Stimulated activated CD4-positive, alpha-beta T cell treated with anti-CD3 and anti-CD28 coated beads, TNF-alpha, amount 100 ng/mL, for 48 hours (primary cell): ENCODE data around the gene OSBP2.

ENCODE experiments used
- DNase-seq, 3 donors: peaks; one replicate each; pipeline ENCODE4 v3.0.0-alpha.2; 2020; ENCODE audit warnings: low read depth in 3 of 3

Gene OSBP2

DNA sequence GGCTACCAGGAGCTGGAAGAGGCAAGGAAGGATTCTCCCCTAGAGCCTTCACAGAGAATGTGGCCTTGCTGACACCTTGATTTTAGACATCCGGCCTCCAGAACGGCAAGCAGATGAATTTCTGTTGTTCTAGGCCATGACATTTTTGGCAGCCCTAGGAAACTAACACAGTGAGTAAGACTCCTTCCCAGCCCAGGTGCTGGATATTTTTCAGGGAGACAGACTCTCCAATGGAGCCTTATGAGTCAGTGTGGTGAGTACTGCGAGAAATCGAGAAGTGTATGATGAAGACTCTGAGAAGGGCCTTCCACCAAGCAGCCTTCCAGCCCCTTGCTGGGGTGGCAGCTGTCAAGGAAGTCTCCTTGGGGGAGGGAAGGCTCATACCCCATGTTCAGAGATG lies 114.4 kb downstream of the OSBP2 start:
- DNase-seq, result no peak

DNA sequence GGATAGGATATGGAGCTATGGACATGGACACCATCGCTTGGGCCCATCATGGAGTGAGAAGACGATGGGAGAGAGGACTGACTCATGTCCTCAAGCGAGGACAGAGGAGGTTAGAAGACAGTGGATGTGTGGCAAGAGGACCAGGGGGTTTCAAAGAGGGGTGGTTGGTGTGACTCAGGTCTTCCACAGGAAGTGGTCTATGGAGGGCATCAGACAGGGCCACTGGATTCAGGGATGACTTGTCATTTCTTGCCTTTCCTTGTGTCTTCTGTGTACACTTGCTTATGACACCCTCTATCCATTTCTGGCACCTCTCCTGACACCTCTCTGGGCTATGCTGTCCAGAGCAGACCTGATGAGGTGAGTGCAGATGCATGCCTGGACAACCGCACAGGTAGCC lies 115.4 kb downstream of the OSBP2 start:
- no peak for DNase-seq

DNA sequence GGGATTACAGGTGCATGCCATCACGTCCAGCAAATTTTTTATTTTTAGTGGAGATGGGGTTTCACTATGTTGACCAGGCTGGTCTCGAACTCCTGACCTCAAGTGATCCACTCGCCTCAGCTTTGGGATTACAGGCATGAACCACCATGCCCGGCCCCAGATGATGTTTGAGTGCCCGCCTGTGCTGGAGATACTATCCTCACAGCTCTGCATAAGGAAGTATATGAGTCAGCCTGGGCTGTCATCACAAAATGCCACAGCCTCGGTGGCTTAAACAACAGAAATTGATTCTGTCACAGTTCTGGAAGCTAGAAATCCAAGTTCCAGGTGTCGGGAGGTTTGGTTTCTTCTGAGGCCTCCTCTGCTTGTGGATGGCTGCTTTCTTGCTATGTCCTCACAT lies 119.3 kb downstream of the OSBP2 start:
- no peak for DNase-seq

DNA sequence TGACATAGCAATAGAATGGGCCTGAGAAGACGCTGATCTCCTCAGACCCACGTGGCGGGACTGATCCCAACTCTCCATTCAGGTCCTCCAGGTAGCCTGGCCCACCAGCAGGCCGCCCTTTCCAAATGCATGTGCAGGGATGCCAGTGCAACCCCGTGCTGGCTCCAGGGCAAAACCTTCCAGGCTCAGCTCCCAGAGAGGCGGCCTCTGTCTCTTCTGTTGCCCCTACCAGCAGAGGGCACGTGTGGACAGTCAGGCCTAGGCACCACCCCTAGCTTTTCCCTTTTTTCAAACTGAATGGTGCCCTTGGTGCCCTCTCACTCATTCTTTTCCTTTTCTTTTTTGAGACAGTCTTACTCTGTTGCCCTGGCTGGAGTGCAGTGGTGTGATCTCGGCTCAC lies 121.7 kb downstream of the OSBP2 start:
- DNase-seq, result no peak

DNA sequence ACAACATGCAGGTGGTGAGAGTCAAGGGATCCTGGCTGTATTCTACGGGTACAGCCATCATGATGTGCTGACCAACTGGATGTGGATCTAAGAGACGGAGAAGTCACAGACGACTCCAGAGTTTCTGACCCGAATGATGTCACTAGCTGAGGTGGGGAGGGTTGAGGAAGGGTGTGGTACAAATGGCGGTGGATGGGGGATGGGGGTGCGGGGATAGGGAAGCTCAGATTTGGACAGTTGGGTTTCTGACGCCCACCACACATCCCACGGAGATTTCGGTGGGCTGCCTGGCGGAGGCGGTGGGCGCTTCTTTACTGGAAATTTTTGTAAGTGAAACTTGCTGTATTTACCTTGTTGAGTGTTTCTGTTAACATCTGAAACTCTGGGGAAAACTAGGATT lies 126.7 kb downstream of the OSBP2 start:
- no peak for DNase-seq

DNA sequence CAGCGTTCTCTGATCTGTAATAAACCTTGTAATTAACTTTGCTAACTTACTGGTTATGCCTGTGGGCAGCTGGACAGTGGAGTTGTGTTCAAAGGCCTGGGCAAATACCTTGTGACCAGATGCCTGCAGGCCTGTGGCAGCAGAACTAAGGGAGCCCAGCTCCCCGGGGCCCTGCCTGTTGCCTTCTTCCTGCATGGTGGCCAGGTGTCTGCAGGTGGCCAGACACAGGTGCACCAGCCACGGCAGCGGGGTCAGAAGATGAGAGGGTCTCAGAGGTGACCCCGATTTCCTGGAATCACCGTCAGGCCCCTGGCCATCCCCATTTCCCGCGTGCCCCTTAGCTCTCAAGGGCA lies 127.2 kb downstream of the OSBP2 start:
- DNase-seq, result no peak

DNA sequence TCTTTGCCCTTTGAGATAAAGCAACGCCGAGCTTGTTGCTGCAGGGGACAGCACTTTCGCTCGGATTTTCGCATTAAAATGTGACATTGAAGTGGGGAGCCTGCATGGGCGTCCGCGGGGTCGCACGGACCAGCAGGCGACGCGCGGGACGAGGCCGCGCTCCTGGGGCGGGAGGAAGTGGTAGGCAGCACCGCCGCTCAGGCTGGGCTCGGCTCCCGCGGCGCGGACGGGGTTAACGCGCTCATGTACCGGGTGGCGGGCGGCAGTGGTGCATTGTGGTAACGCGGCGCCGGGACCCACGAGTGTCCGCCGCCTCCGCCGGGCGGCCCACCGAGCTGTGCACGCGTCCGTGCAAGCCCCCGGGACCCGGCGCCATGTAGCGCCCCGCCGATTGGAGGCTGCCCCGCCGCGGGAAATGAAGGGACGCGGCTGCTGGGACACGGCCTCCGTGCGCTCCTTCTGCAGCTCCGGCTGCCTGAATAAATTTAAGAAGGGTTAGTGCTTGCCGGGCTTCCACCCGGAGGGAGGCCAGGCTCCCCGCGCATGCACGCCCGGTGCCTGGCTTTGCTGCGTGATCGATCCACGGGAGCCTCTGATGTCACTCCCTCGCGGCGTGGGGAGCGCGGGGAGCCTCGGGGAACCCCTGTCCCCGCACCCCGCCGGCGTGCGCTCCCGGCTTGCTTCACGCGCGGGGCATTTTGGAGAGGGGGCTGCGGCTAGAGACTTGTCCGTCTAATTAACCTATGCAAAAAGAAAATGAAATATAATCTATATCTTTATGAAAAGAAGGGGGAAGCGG lies 127.7 kb downstream of the OSBP2 start:
- DNase-seq, result no peak

DNA sequence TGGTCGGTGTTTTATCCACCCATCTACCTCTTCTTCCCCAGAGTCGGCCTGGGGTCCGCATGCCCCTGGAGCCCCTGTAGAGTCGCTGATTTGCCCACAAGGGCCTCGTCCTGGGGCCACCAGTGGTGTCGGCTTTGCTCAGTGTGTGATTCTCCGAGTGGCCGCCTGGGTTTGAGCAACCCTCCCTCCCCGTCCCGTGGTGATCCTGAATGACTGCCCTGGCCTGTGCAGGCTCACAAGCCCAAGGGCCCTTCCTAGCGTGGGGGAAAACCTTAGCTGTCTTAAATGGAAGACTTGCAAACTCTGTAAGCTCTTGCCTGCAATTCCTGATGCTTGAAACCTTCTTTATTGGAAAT lies 128.3 kb downstream of the OSBP2 start:
- DNase-seq, result no peak

DNA sequence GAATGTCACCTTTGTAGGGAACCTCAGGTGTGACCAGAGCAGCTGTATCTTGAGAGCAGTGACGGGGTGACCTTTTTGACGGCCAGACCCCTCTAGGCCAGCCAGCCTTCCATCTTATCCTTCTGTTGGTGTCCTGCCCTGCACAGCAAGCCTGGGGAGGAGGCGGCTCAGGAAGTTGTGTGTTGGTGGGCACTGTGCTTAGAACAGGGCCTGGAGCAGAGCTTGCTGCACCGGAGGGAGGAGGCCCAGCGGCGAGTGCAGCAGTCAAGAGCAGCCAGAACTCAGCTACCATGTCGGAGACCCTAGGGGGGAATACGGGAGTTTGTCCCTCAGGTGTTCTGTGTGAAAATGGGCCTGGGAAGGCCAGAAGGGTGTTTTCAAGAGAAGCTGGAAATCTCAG lies 129.4 kb downstream of the OSBP2 start:
- DNase-seq, result no peak

DNA sequence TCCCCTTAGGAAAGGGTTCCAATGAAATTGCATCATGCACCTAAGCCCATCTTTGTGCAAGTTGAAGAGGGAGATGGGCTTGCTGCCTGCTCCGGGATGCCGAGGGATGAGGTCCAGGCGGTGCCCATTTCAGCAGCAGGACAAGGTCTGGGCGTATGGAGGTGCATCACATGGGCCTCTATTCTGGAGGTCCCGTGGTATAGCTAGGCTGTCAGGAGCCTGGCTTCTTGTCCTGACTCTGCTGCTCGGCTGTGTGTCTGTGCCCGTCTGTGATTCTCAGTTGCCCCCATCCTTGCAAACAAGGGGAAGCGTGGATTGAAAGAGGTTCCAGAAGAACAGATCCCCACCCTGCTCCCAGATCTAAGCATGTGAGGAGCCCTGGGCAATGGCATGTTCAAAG lies 130.0 kb downstream of the OSBP2 start:
- DNase-seq, result no peak

DNA sequence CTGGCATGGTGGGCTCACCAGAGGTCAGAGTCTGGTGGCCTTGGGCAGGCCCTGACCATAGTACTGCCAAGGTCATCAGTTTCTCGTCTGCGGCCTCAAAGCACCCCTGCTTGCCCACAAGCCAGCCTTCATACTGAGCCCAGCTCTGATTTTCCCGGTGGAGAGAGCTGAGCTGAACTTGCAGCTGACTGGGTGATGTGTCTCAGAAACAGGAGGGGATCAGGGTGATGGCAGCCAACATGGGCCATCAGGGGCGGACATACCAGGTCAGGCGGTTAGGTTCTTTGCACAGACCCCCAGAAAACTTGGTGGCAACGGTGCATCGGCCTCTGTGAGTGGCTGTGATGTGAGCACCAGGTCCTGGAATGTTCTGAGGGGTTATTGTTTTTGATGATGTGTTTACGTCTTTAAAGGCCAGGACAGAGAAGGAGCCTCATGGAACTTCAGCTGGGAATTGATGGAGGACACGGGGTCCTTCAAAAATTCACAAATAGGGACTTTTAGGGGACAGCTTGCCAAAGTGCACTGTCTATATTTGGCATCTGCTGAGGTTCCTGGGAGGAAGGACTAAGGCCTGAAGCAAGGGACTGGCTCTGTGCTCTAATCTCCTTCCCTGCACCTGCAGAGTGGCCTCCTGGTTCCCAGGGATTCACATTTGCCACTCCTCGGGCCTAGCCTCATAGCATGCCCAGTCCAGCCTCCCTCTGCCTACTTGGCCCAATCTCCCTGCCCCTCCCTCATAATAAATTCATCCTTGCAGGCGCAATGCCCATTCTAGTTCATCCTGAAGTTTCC lies 131.2 kb downstream of the OSBP2 start:
- no peak for DNase-seq

DNA sequence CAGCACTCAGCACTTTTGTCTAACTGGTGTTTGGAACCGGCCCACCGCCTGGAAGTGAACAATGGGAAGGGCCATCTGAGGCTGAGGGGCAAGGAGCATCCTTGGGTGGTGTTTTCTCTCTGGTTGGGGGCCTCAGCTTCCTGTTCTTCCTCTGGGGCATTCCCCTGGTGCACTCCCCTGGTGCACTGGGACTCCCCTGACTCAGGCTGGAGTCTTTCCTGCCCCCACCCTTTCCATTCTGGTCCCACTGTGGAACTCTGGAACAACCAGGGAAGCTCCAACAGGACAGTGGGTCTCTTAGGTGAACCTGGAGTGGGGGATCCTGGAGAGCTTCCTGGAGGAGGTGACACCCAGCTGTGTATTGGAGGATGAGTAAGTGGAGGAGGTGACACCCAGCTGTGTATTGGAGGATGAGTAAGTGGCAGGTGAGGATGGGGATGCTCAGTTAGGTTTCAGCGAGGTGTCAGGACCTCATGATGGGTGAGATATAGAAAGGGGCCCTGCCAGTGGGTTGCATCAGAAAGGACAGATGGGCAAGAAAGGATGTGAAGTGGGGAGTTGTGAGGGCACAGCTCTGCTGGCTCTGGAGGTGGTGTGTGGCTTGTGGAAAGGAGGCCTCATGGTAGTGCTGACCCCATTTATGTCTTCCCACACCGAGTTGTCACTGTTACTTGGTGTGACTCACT lies 132.1 kb downstream of the OSBP2 start:
- no peak for DNase-seq

DNA sequence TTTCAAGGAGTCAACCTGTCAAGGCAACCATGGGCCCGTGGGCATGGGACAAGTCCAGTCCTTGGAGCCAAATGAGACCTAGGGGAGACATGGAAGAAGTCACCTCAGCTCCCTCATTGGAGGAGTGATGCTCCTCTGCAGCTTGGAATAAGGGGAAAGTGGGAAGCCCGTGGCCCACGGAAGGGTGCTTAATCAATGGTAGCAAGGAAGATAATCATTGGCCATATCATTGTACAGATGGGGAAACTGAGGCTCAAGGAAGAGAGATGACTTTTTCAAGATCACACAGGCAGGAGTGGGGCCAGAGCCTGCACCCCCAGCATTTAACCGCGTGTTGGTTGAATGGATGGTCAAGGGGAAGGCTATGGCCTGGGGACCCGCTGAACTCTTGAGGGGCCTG lies 133.0 kb downstream of the OSBP2 start:
- no peak for DNase-seq

DNA sequence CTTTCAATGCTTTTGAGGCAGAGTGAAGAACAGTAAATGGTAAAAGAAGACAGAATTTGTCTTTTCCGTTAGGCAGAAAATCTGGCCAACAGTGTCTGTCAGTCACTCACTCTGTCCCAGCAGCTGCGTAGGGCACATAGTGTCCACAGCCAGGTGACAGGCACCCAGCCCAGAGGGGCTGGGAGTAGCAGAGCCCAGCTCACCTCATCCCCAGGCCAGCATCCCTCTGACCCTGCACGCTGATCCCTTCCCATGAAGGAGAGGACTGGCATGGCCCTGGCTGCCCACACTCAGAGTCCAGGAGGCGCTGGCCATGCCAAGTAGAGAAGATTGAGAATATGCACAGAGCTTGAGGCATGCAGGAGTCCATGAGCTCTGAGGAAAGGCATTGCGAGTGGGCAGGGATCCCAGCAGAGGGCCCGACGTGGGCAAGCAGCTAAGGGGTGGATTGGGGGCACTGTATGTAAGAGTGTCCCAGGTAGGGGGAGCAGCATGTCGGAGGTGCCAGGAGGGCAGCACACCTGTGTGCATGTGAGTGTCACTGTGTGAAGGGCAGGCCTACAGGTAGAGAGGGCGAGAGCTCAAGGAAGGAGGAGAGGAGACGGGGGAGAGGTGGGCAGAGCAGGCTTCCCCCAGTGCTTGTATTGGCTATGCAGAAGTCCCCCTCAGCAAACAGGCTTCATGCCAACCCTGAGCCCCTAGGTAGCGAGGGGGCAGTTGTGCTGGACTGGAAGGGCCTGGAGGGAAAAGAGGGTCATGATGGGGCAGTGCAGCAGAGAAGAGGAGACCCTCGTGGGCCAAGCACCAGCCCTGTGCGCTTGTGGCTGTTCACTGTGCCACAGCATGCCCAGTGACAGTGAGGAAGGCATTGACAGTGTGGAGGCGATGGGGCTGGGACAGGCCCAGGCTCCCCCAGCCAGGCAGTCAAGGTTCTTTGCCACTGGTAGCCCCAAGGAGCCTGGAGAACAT lies 133.8 kb downstream of the OSBP2 start:
- DNase-seq, result no peak

DNA sequence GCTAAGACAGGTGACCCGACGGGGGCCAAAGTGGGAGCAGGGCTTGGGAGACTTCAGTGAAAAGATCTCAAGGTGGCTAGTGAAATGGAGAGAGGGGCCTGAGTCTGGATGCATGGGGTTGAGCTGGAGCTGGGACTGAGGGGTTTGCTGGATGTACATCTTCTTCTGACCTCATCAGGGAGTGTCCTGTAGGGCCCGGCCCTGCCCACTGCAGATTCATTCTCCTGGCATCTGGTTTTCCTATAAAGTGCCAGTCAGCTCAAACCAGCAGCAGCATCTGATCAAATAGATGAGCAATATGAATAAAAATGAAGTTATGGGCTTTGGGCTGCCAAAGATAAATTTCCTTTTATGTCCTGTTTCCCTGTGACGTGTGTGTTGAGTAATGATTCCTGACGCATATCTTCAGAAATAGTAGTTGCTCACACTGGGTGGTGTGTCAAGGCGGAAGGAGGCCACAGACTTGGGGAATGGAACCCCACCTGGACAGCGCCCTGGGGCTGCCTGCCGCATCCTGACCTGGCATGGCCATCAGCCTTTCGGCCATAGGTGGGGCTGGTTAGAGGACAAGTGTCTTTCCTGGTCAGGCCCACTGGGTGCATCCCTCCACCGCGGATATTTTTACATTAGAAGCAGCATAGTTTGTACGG lies 135.4 kb downstream of the OSBP2 start:
- DNase-seq, result no peak

DNA sequence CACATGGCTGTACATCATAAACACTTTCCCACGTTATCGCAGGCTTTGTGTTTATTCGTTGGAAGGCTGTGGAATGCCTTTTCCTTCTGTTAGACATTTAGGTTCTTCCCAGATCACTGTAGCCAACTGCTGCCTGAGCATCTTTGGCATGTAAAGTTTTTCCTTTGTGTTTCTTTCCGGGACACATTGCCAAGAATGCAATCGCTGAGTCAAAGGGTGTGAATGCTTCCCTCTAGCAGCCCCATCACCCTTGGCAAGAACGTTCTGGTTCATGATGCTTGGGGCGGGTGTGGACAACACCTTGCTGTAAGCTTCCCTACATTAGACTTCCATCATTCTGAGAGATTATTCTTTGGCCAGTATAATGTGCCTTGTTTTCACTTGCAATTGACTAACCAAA lies 136.2 kb downstream of the OSBP2 start:
- DNase-seq, result no peak

DNA sequence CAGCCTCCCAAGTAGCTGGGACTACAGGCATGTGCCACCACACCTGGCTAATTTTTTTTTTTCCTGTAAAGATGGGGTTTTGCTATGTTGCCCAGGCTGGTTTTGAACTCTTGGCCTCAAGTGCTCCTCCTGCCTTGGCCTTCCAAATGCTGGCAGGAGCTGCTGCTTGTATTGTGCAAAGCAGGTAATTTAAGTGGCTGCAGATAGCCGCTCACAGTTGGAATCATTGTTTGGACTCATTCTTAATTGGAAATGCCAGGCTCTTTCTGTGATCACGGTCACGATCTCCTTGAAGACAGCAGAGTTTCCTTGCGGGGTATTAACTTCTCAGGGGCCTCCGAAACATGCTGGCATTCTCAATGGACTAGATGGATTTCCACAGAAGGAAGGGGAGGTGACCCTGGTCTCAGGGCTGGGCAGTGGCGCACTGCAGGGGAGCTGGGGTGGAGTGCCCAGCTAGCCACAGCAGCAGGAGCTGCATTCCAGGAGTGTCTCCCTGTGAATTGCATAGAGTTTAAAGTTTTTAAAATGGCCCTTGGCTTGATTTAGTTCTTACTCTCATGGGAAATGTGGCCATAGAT lies 137.8 kb downstream of the OSBP2 start:
- no peak for DNase-seq

DNA sequence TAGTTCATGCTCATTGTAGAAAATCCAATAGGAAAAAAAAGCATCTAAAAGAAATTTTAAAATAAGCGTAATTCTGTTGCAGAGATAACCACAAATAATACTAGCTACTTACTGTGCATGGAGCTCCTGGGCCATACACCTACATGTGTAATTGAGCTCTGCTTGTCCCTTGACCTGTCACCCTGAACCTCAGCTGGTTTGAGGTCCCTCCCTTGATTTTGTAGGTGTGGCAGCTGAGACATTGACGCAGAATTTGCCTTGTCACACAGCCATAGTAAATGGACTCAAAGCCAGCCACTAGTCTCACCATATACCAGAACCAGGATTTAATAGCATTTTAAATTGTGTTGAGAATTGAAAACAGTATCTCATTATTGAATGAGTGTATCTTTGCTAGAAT lies 138.6 kb downstream of the OSBP2 start:
- no peak for DNase-seq

DNA sequence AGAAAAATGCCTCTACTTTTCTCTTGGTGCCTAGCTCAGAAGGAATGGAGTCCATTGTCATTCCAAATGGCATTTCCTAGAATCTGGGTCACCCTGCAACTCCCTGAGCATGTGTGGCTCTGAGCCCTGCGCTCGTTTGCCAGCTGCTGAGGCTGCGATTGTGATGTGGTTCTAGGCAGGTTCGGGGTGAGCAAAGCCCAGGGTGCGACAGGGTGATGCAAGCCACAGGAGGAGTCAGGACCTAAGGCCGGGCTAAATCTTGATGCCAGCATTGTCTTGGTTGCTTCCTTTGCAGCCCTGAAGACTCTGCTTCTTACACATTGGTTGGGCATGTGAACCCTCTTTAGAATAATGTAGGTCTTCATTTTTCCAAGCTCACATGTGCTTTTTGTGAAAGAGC lies 142.9 kb downstream of the OSBP2 start:
- no peak for DNase-seq

DNA sequence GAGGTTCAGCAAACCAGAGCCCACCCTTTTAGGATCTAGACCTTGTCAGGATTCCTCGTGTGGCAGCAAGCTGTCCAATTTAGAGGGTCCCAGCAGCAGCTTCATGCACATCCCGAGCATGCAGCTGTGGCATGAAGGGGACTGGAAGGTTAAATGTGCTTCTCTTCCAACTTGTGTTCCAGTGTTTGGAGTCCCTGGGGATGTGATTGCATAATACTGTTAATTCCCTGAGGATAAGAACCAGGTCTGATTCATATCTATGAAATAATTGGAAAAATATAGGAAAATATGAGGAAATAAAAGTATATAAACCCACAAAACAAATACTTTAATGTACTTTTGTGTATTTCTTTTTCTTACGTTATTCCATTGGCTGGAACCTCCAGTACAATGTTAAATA lies 143.4 kb downstream of the OSBP2 start:
- no peak for DNase-seq

DNA sequence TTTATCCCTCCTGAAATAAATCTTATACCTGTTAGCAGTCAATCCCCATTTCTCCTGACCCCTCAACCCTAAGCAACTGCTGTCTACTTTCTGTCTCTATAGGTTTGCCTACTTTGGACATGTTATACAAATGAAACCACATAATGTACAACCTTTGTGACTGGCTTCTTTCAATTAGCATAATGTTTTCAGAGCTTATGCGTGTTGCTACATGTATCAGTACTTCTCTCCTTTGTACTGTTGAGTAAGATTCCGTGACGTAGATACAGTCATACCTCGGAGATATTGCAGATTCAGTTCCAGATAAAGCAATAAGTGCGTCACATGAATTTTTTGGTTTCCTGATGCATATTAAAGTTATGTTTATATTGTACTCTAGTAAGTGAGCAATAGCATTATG lies 146.6 kb downstream of the OSBP2 start:
- no peak for DNase-seq
